Activated T-cell treated with anti-CD3 and anti-CD28 coated beads, Interleukin-2, amount 50 U/mL, for 1 hour (primary cell): ENCODE data around the gene KNL1.
A peak's percentile ranks its signal among the peaks of the same experiment; 100 is the strongest.
"Not testable (repeated sequence)": the region's sequence is repeated elsewhere in the genome, so short reads cannot be mapped to it uniquely, and the experiment has no call there.

Experiments used
- DNase-seq: peaks from one replicate; pipeline ENCODE4 v3.0.0-alpha.2; 2020

Gene KNL1

GRCh38 chr15:40593588-40594428, at the start of gene KNL1:
KNL1 (plus strand) TSS chr15:40594249; CDS start chr15:40602932, 8,683 bp downstream.
- peak; percentile 86 for DNase-seq

GRCh38 chr15:40545457-40545856, 48.6 kb upstream of the KNL1 start:
- no peak for DNase-seq

GRCh38 chr15:40548610-40549009, 45.4 kb upstream of the KNL1 start:
- DNase-seq, result no peak

GRCh38 chr15:40549894-40550293, 44.2 kb upstream of the KNL1 start:
- DNase-seq, result no peak

GRCh38 chr15:40550341-40551037, 43.6 kb upstream of the KNL1 start:
- no peak for DNase-seq

- DNase-seq, result no peak
These were observed 39.9 kb upstream of the KNL1 start for GRCh38 chr15:40554161-40554525.

- no peak for DNase-seq
These were observed 38.2 kb upstream of the KNL1 start for GRCh38 chr15:40555876-40556275.

GRCh38 chr15:40558952-40559742, 34.9 kb upstream of the KNL1 start:
- no peak for DNase-seq

GRCh38 chr15:40562691-40563090, 31.4 kb upstream of the KNL1 start:
- DNase-seq, result no peak

- no peak for DNase-seq
These were observed 30.6 kb upstream of the KNL1 start for GRCh38 chr15:40563426-40563825.

GRCh38 chr15:40564591-40565332, 29.3 kb upstream of the KNL1 start, which contains the start of gene CCDC32:
CCDC32 (minus strand) TSS chr15:40565042; CDS start chr15:40563015, 2,027 bp downstream.
- peak; percentile 87 for DNase-seq

- no peak for DNase-seq
These were observed 28.5 kb upstream of the KNL1 start for GRCh38 chr15:40565333-40566238.

GRCh38 chr15:40567111-40567510, 26.9 kb upstream of the KNL1 start:
- DNase-seq, result no peak

GRCh38 chr15:40569129-40569953, 24.7 kb upstream of the KNL1 start, which contains the start of gene RPUSD2:
RPUSD2 (plus strand) TSS chr15:40569299; CDS start chr15:40569338, 39 bp downstream.
- peak; percentile 90 for DNase-seq

- no peak for DNase-seq
These were observed 18.9 kb upstream of the KNL1 start for GRCh38 chr15:40575113-40575512.

- not testable (repeated sequence) for DNase-seq
These were observed 17.1 kb upstream of the KNL1 start for GRCh38 chr15:40576914-40577313.

- no peak for DNase-seq
These were observed 15.2 kb upstream of the KNL1 start for GRCh38 chr15:40578892-40579291.

GRCh38 chr15:40581796-40582195, 12.3 kb upstream of the KNL1 start:
- not testable (repeated sequence) for DNase-seq

- no peak for DNase-seq
These were observed 11.3 kb upstream of the KNL1 start for GRCh38 chr15:40582726-40583246.

GRCh38 chr15:40584191-40584590, 9.9 kb upstream of the KNL1 start:
- no peak for DNase-seq
